Sigmoid colon (tissue), 4 donors: ENCODE data around the gene SLC17A7.

Source experiments
- CTCF ChIP-seq, 4 experiments: fragments of 450-650 bp in 3 of 4; fragments of 200-600 bp in 1 of 4; IDR thresholded peaks; one replicate each; pipeline ENCODE4 v1.5.1; 2016 to 2019; ENCODE audit warnings: antibody characterized with exemption in 4 of 4, mild to moderate bottlenecking in 3 of 4, moderate library complexity in 2 of 4
- EP300 ChIP-seq, 4 donors: sonication (generic); formaldehyde crosslinking; IDR thresholded peaks; one replicate each; pipeline ENCODE4 v1.6.1; 2017; ENCODE audit warnings: antibody characterized with exemption in 4 of 4
- POLR2A ChIP-seq, 2 donors: fragments of 450-650 bp; IDR thresholded peaks; one replicate each; pipeline ENCODE4 v1.6.1; 2016; ENCODE audit warnings: antibody characterized with exemption in 2 of 2, mild to moderate bottlenecking in 2 of 2, moderate library complexity in 2 of 2
- POLR2AphosphoS5 ChIP-seq, 4 donors: sonication (generic); formaldehyde crosslinking; IDR thresholded peaks; one replicate each; pipeline ENCODE4 v1.6.1; 2017; ENCODE audit warnings: antibody characterized with exemption in 4 of 4

- TF ChIP-seq POLR2AphosphoS5 (IDR thresholded peaks at IDR 0.05) = no peak
- no peak for TF ChIP-seq CTCF (IDR thresholded peaks at IDR 0.05)
- no peak for TF ChIP-seq POLR2A (IDR thresholded peaks at IDR 0.05)
- TF ChIP-seq EP300 (IDR thresholded peaks at IDR 0.05) = no peak
These were observed 5.7 kb downstream of the SLC17A7 start for GRCh38 chr19:49435670-49436069.
